H1 (cell line): ENCODE results near the gene CCNE1. TPM values are rescaled to one million over a fixed set of nuclear protein-coding genes. Genes with fewer than 3 reads are reported as not detected.

ENCODE experiments used
- CTCF ChIA-PET: fragments of 300-600 bp; sonication (Branson Sonifier 250); formaldehyde crosslinking; loops from one replicate; lab custom pipeline; 2021; ENCODE audit not compliant: partially characterized antibody; lab: Charles Lee
- POLR2A ChIA-PET: fragments of 300-600 bp; sonication (Branson Sonifier 250); formaldehyde crosslinking; loops from one replicate; lab custom pipeline; 2021; ENCODE audit warnings: inconsistent platforms; ENCODE audit not compliant: partially characterized antibody; lab: Charles Lee
- DNase-seq, 2 experiments: peaks; one replicate each; pipeline versions ENCODE4 v3.0.0 to v3.0.0-alpha.2; 2010 to 2022; ENCODE audit warnings: low spot score in 2 of 2, low read depth in 1 of 2, mixed read lengths in 1 of 2
- FAIRE-seq: peaks from 2 replicates; lab custom pipeline; 2011; peaks lifted over from hg19 to GRCh38; lab: Jason Lieb, UNC
- H2AFZ ChIP-seq: 2 replicates; pipeline ENCODE4 v1.8.1; 2012; ENCODE audit warnings: low read length, inconsistent platforms
- H2AK5ac ChIP-seq: 2 replicates; pipeline ENCODE4 v1.6.1; 2013; ENCODE audit warnings: low read depth, low read length
- H2BK120ac ChIP-seq: replicated peaks from 2 replicates; pipeline ENCODE3; 2013; ENCODE audit warnings: low read depth, low read length, inconsistent platforms
- H2BK12ac ChIP-seq: 2 replicates; pipeline ENCODE4 v1.6.1; 2013; ENCODE audit warnings: low read depth, low read length
- H2BK15ac ChIP-seq: 2 replicates; pipeline ENCODE4 v1.6.1; 2013; ENCODE audit warnings: low read length
- H2BK20ac ChIP-seq: 2 replicates; pipeline ENCODE4 v1.6.1; 2013; ENCODE audit warnings: low read length
- H2BK5ac ChIP-seq: 2 replicates; pipeline ENCODE4 v1.6.1; 2013; ENCODE audit warnings: low read depth, low read length
- H3K14ac ChIP-seq: 2 replicates; pipeline ENCODE4 v1.6.1; 2013; ENCODE audit warnings: inconsistent platforms; ENCODE audit not compliant: insufficient read length
- H3K18ac ChIP-seq: 2 replicates; pipeline ENCODE4 v1.6.1; 2013; ENCODE audit warnings: low read length; ENCODE audit errors: extremely low read depth
- H3K23ac ChIP-seq: 2 replicates; pipeline ENCODE4 v1.6.1; 2013; ENCODE audit warnings: inconsistent platforms; ENCODE audit not compliant: insufficient read length
- H3K23me2 ChIP-seq: 2 replicates; pipeline ENCODE4 v1.6.1; 2013; ENCODE audit warnings: low read depth, low read length
- H3K27ac ChIP-seq: 2 replicates; pipeline ENCODE4 v1.6.1; 2011; ENCODE audit warnings: low read depth, low read length, inconsistent platforms
- H3K27me3 ChIP-seq, 4 experiments: replicated peaks in 1 of 4; 1 replicate in 1 of 4; 2 replicates in 3 of 4; pipeline versions ENCODE4 v1.6.1 to v1.8.1; 2011 to 2013; ENCODE audit warnings: low read length in 3 of 4, mild to moderate bottlenecking in 3 of 4, inconsistent platforms in 2 of 4, mixed read lengths in 2 of 4, moderate library complexity in 1 of 4; ENCODE audit not compliant: control insufficient read depth in 3 of 4, insufficient read depth in 3 of 4; ENCODE audit errors: extremely low read depth in 1 of 4
- H3K36me3 ChIP-seq, 4 experiments: 2 replicates each; pipeline versions ENCODE4 v1.6.1 to v1.8.1; 2011 to 2013; ENCODE audit warnings: mild to moderate bottlenecking in 4 of 4, low read length in 3 of 4, moderate library complexity in 2 of 4, control low read depth in 1 of 4, inconsistent platforms in 1 of 4; ENCODE audit not compliant: insufficient read depth in 4 of 4, control insufficient read depth in 2 of 4
- H3K4ac ChIP-seq: replicated peaks from 2 replicates; pipeline ENCODE3; 2013; ENCODE audit warnings: low read length, low read depth, mixed read lengths, inconsistent platforms; ENCODE audit not compliant: insufficient read length
- H3K4me1 ChIP-seq, 4 experiments: replicated peaks in 1 of 4; 1 replicate in 1 of 4; 2 replicates in 3 of 4; pipeline versions ENCODE4 v1.6.1 to v1.8.1; 2011 to 2013; ENCODE audit warnings: low read length in 3 of 4, inconsistent platforms in 2 of 4, mixed read lengths in 1 of 4; ENCODE audit not compliant: insufficient read depth in 4 of 4, control insufficient read depth in 3 of 4
- H3K4me2 ChIP-seq, 2 experiments: 2 replicates each; pipeline versions ENCODE4 v1.6.1 to v1.8.1; 2011 to 2013; ENCODE audit warnings: low read depth in 2 of 2, low read length in 2 of 2, control low read depth in 1 of 2, inconsistent platforms in 1 of 2, mild to moderate bottlenecking in 1 of 2; ENCODE audit not compliant: insufficient read depth in 1 of 2
- H3K4me3 ChIP-seq, 4 experiments: fragments of 200-600, 300-600 bp in 1 of 4; sonication (generic), shearing (Covaris generic), sonication (Bioruptor Twin) in 1 of 4; 2 replicates each; pipeline versions ENCODE4 v1.5.1 to v1.8.1; 2011 to 2016; ENCODE audit warnings: low read length in 4 of 4, low read depth in 3 of 4, control low read depth in 2 of 4, inconsistent platforms in 2 of 4, mild to moderate bottlenecking in 2 of 4, mixed read lengths in 1 of 4, moderate library complexity in 1 of 4; ENCODE audit not compliant: insufficient read depth in 2 of 4; ENCODE audit errors: extremely low read depth in 1 of 4
- H3K56ac ChIP-seq: replicated peaks from 2 replicates; pipeline ENCODE3; 2013; ENCODE audit warnings: low read depth, mild to moderate bottlenecking, mixed read lengths, low read length, inconsistent platforms; ENCODE audit not compliant: insufficient read length
- H3K79me1 ChIP-seq: 2 replicates; pipeline ENCODE4 v1.6.1; 2013; ENCODE audit warnings: low read depth, low read length, control low read depth
- H3K79me2 ChIP-seq, 2 experiments: 2 replicates each; pipeline versions ENCODE4 v1.6.1 to v1.8.1; 2012 to 2013; ENCODE audit warnings: low read length in 2 of 2, mild to moderate bottlenecking in 2 of 2, inconsistent platforms in 1 of 2; ENCODE audit not compliant: insufficient read depth in 2 of 2, control insufficient read depth in 1 of 2
- H3K9ac ChIP-seq, 4 experiments: replicated peaks in 1 of 4; 1 replicate in 1 of 4; 2 replicates in 3 of 4; pipeline versions ENCODE4 v1.6.1 to v1.8.1; 2011 to 2013; ENCODE audit warnings: low read depth in 3 of 4, low read length in 3 of 4, control low read depth in 2 of 4, mild to moderate bottlenecking in 2 of 4, moderate library complexity in 2 of 4, inconsistent platforms in 1 of 4; ENCODE audit errors: extremely low read depth in 1 of 4
- H3K9me3 ChIP-seq, 2 experiments: 2 replicates each; pipeline versions ENCODE4 v1.6.1 to v1.8.1; 2012 to 2013; ENCODE audit warnings: mild to moderate bottlenecking in 2 of 2, moderate library complexity in 2 of 2, control low read depth in 1 of 2, inconsistent platforms in 1 of 2, low read depth in 1 of 2, low read length in 1 of 2, mixed read lengths in 1 of 2; ENCODE audit not compliant: insufficient read depth in 2 of 2
- H4K20me1 ChIP-seq, 2 experiments: replicated peaks in 1 of 2; 2 replicates each; pipeline versions ENCODE3 to v1.8.1; 2011 to 2013; ENCODE audit warnings: inconsistent platforms in 2 of 2, low read length in 2 of 2, mild to moderate bottlenecking in 1 of 2; ENCODE audit not compliant: insufficient read depth in 2 of 2, control insufficient read depth in 1 of 2
- H4K5ac ChIP-seq: 2 replicates; pipeline ENCODE4 v1.6.1; 2013; ENCODE audit warnings: low read length, low read depth, mixed read lengths, inconsistent platforms; ENCODE audit not compliant: insufficient read length
- H4K8ac ChIP-seq: 2 replicates; pipeline ENCODE4 v1.8.0; 2013; ENCODE audit warnings: mild to moderate bottlenecking, moderate library complexity, low read length, inconsistent platforms; ENCODE audit not compliant: insufficient read depth; ENCODE audit errors: extremely low read depth
- H4K91ac ChIP-seq: replicated peaks from 2 replicates; pipeline ENCODE3; 2013; ENCODE audit warnings: low read length, mixed read lengths, inconsistent platforms; ENCODE audit not compliant: insufficient read length
- ATF3 ChIP-seq: IDR thresholded peaks from 2 replicates; pipeline ENCODE4 v1.6.1; 2011; ENCODE audit warnings: low read depth, mild to moderate bottlenecking, low read length; ENCODE audit not compliant: insufficient read depth
- BACH1 ChIP-seq: IDR thresholded peaks from 2 replicates; pipeline ENCODE4 v1.6.1; 2012; ENCODE audit warnings: low read length, improper control_type of control experiment
- EGR1 ChIP-seq: IDR thresholded peaks from 2 replicates; pipeline ENCODE4 v1.6.1; 2011; ENCODE audit warnings: low read depth, low read length, borderline replicate concordance
- EZH2 ChIP-seq: fragments of 200-600 bp; sonication (generic); IDR thresholded peaks from 2 replicates; pipeline ENCODE4 v1.7.1; 2012; ENCODE audit warnings: low read depth, mild to moderate bottlenecking, moderate library complexity, low read length, inconsistent platforms; ENCODE audit not compliant: severe bottlenecking
- MAFK ChIP-seq: IDR thresholded peaks from 2 replicates; pipeline ENCODE4 v1.6.1; 2012; ENCODE audit warnings: low read depth, mild to moderate bottlenecking, improper control_type of control experiment, low read length
- POLR2A ChIP-seq, 2 experiments: IDR thresholded peaks; 1 replicate in 1 of 2; 2 replicates in 1 of 2; pipeline ENCODE4 v1.6.1; 2011; ENCODE audit warnings: low read depth in 2 of 2, low read length in 2 of 2, mild to moderate bottlenecking in 2 of 2; ENCODE audit errors: control extremely low read depth in 1 of 2
- POLR2AphosphoS5 ChIP-seq: IDR thresholded peaks from 2 replicates; pipeline ENCODE4 v1.6.1; 2011; ENCODE audit warnings: low read depth, low read length
- POU5F1 ChIP-seq: IDR thresholded peaks from 2 replicates; pipeline ENCODE4 v1.6.1; 2011; ENCODE audit warnings: low read depth, mild to moderate bottlenecking, low read length, moderate library complexity
- SIN3A ChIP-seq, 2 experiments: IDR thresholded peaks in 1 of 2; conservative IDR thresholded peaks in 1 of 2; 2 replicates each; pipeline ENCODE4 v1.6.1; 2011 to 2012; ENCODE audit warnings: low read length in 2 of 2, improper control_type of control experiment in 1 of 2, low read depth in 1 of 2, mild to moderate bottlenecking in 1 of 2
- SIX5 ChIP-seq: IDR thresholded peaks from 2 replicates; pipeline ENCODE4 v1.6.1; 2011; ENCODE audit warnings: mild to moderate bottlenecking, low read depth, low read length
- SP4 ChIP-seq: IDR thresholded peaks from 2 replicates; pipeline ENCODE4 v1.6.1; 2012; ENCODE audit warnings: low read length, inconsistent platforms
- SUZ12 ChIP-seq: fragments of 200-600 bp; sonication (generic); IDR thresholded peaks from 2 replicates; pipeline ENCODE4 v1.6.1; 2012; ENCODE audit warnings: mild to moderate bottlenecking, inconsistent platforms, low read length, moderate library complexity, mixed read lengths
- TBP ChIP-seq: IDR thresholded peaks from 2 replicates; pipeline ENCODE4 v1.6.1; 2011; ENCODE audit warnings: low read depth, low read length, improper control_type of control experiment
- TCF12 ChIP-seq: IDR thresholded peaks from 2 replicates; pipeline ENCODE4 v1.6.1; 2011; ENCODE audit warnings: low read depth, mild to moderate bottlenecking, low read length
- WGBS, 2 experiments: shearing (Covaris generic) in 1 of 2; methylation state at CpG; one replicate each; pipeline versions ENCODE4 v1.1.6 to v1.1.7; 2013 to 2015; ENCODE audit warnings: low lambda C conversion rate in 2 of 2, mixed read lengths in 2 of 2, inconsistent platforms in 1 of 2, low coverage in 1 of 2, missing lambda C conversion rate in 1 of 2; ENCODE audit not compliant: insufficient replicate concordance in 2 of 2, insufficient coverage in 1 of 2, insufficient read length in 1 of 2; ENCODE audit errors: extremely low coverage in 1 of 2, missing lambda C conversion rate in 1 of 2; 5-methylcytosine and 5-hydroxymethylcytosine counted together
- polyA plus RNA-seq, 7 experiments: library from polyadenylated mRNA; depleted of rRNA in 3 of 7; stranded (reverse) in 5 of 7; unstranded in 2 of 7; fragments of >200 nt in 5 of 7; fragments of 200-250 nt in 2 of 7; gene quantifications; 1 replicate in 5 of 7; 2 replicates in 1 of 7; 4 replicates in 1 of 7; pipeline versions ENCODE4 v1.2.1 to v1.2.3, GENCODE V29; 2011 to 2013; ENCODE audit warnings: missing spikeins in 2 of 7, mixed read lengths in 2 of 7
- total RNA-seq: library from RNA; stranded (reverse); fragmentation: NEBNext Ultra II Directional; extraction: Animal tissue kit (Norgen Biotek cat#: 25700); gene quantifications from 2 replicates; pipeline ENCODE4 v1.2.1, GENCODE V29; 2021

Gene CCNE1
- total and polyA plus RNA-seq, 2 of the 8 experiments (the other 6 are each of a cell fraction or from before 2014, with no cell fraction given), result 43.2 to 44.6 TPM

GRCh38 chr19:29772696-29773095 lies 39.1 kb upstream of the CCNE1 start:
- Histone ChIP-seq H3K23me2 (no peaks in the 10 kb centered on the region), H3K9me3 (no peaks in the 10 kb centered on the region), H3K23ac (no peak overlapping the region), H3K36me3 (no peaks in the 10 kb centered on the region), H3K4me3 (no peak overlapping the region), H2BK15ac (no peak overlapping the region), H4K5ac (no peak overlapping the region), H4K20me1 (peaks cover 0 to 1% of the 10 kb centered on the region in 2 experiments), H3K27ac (no peak overlapping the region), H3K18ac (no peak overlapping the region), H3K79me2 (no peaks in the 10 kb centered on the region), H3K4ac (no peak overlapping the region), H4K91ac (no peak overlapping the region), H2AFZ (no peak overlapping the region), H3K9ac (no peak overlapping the region), H3K4me2 (no peak overlapping the region), H3K79me1 (no peaks in the 10 kb centered on the region), H3K56ac (no peak overlapping the region), H2BK5ac (no peak overlapping the region), H3K14ac (no peak overlapping the region), H3K27me3 (no peaks in the 10 kb centered on the region), H3K4me1 (peaks cover 0 to 6% (median 3%) of the 10 kb centered on the region in 4 experiments; a peak in 4 of 7 replicates), H2BK20ac (no peak overlapping the region), H2BK12ac (no peak overlapping the region), H4K8ac (no peak overlapping the region), H2AK5ac (no peak overlapping the region), H2BK120ac (no peak overlapping the region)
- 86% methylated on average over 6 of the region's 6 CpGs; no CpG with 5 or more reads in 1 of the 2 experiments for WGBS, 2 experiments
- DNase-seq (no peak), FAIRE-seq (no peak)
- TF ChIP-seq POLR2AphosphoS5, result no peak
- no peak for TF ChIP-seq EGR1
- TF ChIP-seq BACH1, result no peak
- TF ChIP-seq POU5F1, result no peak
- TF ChIP-seq SP4, result no peak
- no peak for TF ChIP-seq POLR2A (IDR thresholded peaks at IDR 0.05; ENCODE audit: control extremely low read depth in 1 of 2, low read depth in 2 of 2, low read length in 2 of 2)
- no peak for TF ChIP-seq SIN3A (conservative IDR thresholded peaks at IDR 0.05 in 1 of 2, IDR thresholded peaks at IDR 0.05 in 1 of 2; ENCODE audit: low read depth in 1 of 2, low read length in 2 of 2)
- TF ChIP-seq SIX5, result no peak
- no peak for TF ChIP-seq ATF3
- no peak for TF ChIP-seq MAFK
- no peak for TF ChIP-seq EZH2
- TF ChIP-seq SUZ12, result no peak
- TF ChIP-seq TBP, result no peak
- TF ChIP-seq TCF12, result no peak
- ChIA-PET POLR2A (no interaction called here), CTCF (interaction anchor here (0.7 to 9.6 kb wide), 9 partner anchors 10 to 876 kb away, joined by 3 to 103 read pairs (median 3); no protein-coding TSS in a partner anchor)
